HG03025 (cell line): ENCODE measurements around the gene CBARP.

Source experiments
- ATAC-seq: cut with Tn5 transposase; IDR thresholded peaks from one replicate; pipeline ENCODE4 v1.9.1; 2021; ENCODE audit warnings: mild to moderate bottlenecking, moderate library complexity; ENCODE audit not compliant: unreplicated experiment, low FRiP score

CBARP gene

GRCh38 chr19:1229924-1230782, 7.7 kb downstream of the CBARP start:
- ATAC-seq = no peak

- no peak for ATAC-seq
These were observed 8.5 kb downstream of the CBARP start for GRCh38 chr19:1229056-1229923.

GRCh38 chr19:1228161-1228957, 9.4 kb downstream of the CBARP start:
- no peak for ATAC-seq

GRCh38 chr19:1227304-1228054, 10.3 kb downstream of the CBARP start:
- no peak for ATAC-seq

GRCh38 chr19:1226522-1227303, 11.1 kb downstream of the CBARP start:
- ATAC-seq = no peak

GRCh38 chr19:1226227-1226518, 11.6 kb downstream of the CBARP start:
- no peak for ATAC-seq

- no peak for ATAC-seq
These were observed 12.2 kb downstream of the CBARP start for GRCh38 chr19:1225440-1226226.

GRCh38 chr19:1224847-1225246, 13.0 kb downstream of the CBARP start:
- ATAC-seq = no peak

- ATAC-seq = no peak
These were observed 13.6 kb downstream of the CBARP start for GRCh38 chr19:1224047-1224825.

GRCh38 chr19:1223018-1223855, 14.6 kb downstream of the CBARP start:
- ATAC-seq = no peak

- ATAC-seq = no peak
These were observed 15.4 kb downstream of the CBARP start for GRCh38 chr19:1222394-1222793.

- no peak for ATAC-seq
These were observed 15.9 kb downstream of the CBARP start for GRCh38 chr19:1221904-1222255.

GRCh38 chr19:1220976-1221903, 16.6 kb downstream of the CBARP start:
- ATAC-seq = no peak

- ATAC-seq = no peak
These were observed 17.3 kb downstream of the CBARP start for GRCh38 chr19:1220477-1220930.

GRCh38 chr19:1219786-1220476, 17.9 kb downstream of the CBARP start:
- no peak for ATAC-seq
